H1 (cell line): Measurements from ENCODE around the gene MIPOL1.

ENCODE experiments used
- EZH2 ChIP-seq: fragments of 200-600 bp; sonication (generic); IDR thresholded peaks from 2 replicates; pipeline ENCODE4 v1.7.1; 2012; ENCODE audit warnings: low read depth, mild to moderate bottlenecking, moderate library complexity, low read length, inconsistent platforms; ENCODE audit not compliant: severe bottlenecking
- KDM1A ChIP-seq: fragments of 200-600, 300-600 bp; sonication (generic); IDR thresholded peaks from 2 replicates; pipeline ENCODE4 v1.7.1; 2016; ENCODE audit warnings: mild to moderate bottlenecking, low read length, borderline replicate concordance
- MAFK ChIP-seq: IDR thresholded peaks from 2 replicates; pipeline ENCODE4 v1.6.1; 2012; ENCODE audit warnings: low read depth, mild to moderate bottlenecking, improper control_type of control experiment, low read length
- POLR2AphosphoS5 ChIP-seq: IDR thresholded peaks from 2 replicates; pipeline ENCODE4 v1.6.1; 2011; ENCODE audit warnings: low read depth, low read length
- SP2 ChIP-seq: IDR thresholded peaks from 2 replicates; pipeline ENCODE4 v1.6.1; 2012; ENCODE audit warnings: mild to moderate bottlenecking, low read length, inconsistent platforms
- USF2 ChIP-seq: IDR thresholded peaks from 2 replicates; pipeline ENCODE4 v1.6.1; 2011; ENCODE audit warnings: low read length, improper control_type of control experiment
- TF ChIP-seq, protein P1 (sequence below), 3 experiments: IDR thresholded peaks; 1 replicate in 2 of 3; 2 replicates in 1 of 3; pipeline versions ENCODE4 v1.5.1 to v1.6.1; 2011; ENCODE audit warnings: low read length in 3 of 3, mild to moderate bottlenecking in 3 of 3, inconsistent platforms in 2 of 3, low read depth in 1 of 3, moderate library complexity in 1 of 3; ENCODE audit not compliant: insufficient read depth in 1 of 3; ENCODE audit errors: control extremely low read depth in 1 of 3

DNA sequence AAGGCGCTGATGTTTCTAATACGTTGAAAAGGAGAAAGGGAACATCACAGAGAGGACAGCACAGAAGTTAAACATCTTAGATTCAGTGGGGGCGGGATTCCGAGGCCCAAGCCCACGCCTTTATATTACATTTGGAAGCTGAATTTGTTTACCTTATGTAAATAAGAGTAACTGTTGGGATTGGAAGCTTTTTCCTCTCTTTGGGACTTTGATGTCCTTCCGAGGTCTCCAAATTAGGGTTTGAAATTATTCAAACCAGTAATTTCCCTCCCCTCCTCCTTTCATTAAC lies 390.9 kb downstream of the MIPOL1 start:
- TF ChIP-seq SP2 (no peak), USF2 (no peak), POLR2AphosphoS5 (no peak), EZH2 (no peak), KDM1A (no peak), MAFK (no peak)
- TF ChIP-seq, protein P1, sequence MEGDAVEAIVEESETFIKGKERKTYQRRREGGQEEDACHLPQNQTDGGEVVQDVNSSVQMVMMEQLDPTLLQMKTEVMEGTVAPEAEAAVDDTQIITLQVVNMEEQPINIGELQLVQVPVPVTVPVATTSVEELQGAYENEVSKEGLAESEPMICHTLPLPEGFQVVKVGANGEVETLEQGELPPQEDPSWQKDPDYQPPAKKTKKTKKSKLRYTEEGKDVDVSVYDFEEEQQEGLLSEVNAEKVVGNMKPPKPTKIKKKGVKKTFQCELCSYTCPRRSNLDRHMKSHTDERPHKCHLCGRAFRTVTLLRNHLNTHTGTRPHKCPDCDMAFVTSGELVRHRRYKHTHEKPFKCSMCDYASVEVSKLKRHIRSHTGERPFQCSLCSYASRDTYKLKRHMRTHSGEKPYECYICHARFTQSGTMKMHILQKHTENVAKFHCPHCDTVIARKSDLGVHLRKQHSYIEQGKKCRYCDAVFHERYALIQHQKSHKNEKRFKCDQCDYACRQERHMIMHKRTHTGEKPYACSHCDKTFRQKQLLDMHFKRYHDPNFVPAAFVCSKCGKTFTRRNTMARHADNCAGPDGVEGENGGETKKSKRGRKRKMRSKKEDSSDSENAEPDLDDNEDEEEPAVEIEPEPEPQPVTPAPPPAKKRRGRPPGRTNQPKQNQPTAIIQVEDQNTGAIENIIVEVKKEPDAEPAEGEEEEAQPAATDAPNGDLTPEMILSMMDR (IDR thresholded peaks at IDR 0.05; ENCODE audit: control extremely low read depth in 1 of 3, insufficient read depth in 1 of 3, low read depth in 1 of 3, low read length in 3 of 3): no peak
